Smooth muscle cell (in vitro differentiated cells): Measurements from ENCODE around the gene CNIH4. TPM values are rescaled to one million over a fixed set of nuclear protein-coding genes. Genes with fewer than 3 reads are reported as not detected.

Source experiments
- DNase-seq: peaks from one replicate; lab custom pipeline; 2025; ENCODE audit not compliant: unreplicated experiment; lab: John Stamatoyannopoulos, UW
- H2AFZ ChIP-seq: fragments of 200-600 bp; sonication (generic); 2 replicates; pipeline ENCODE4 v1.6.0; 2016; ENCODE audit warnings: antibody characterized with exemption, low read depth, mild to moderate bottlenecking
- H3F3A ChIP-seq: fragments of 200-600 bp; sonication (generic); 2 replicates; pipeline ENCODE4 v1.6.0; 2017; ENCODE audit warnings: antibody characterized with exemption, low read depth
- H3K27ac ChIP-seq: fragments of 200-600 bp; sonication (generic); 2 replicates; pipeline ENCODE4 v1.5.1; 2016; ENCODE audit warnings: low read depth, mild to moderate bottlenecking
- H3K27me3 ChIP-seq: fragments of 200-600 bp; sonication (generic); 2 replicates; pipeline ENCODE4 v1.6.1; 2016; ENCODE audit warnings: low read depth, mild to moderate bottlenecking
- H3K36me3 ChIP-seq: fragments of 200-600 bp; sonication (generic); 2 replicates; pipeline ENCODE4 v1.5.1; 2016; ENCODE audit warnings: low read depth
- H3K4me1 ChIP-seq: fragments of 200-600 bp; sonication (generic); 2 replicates; pipeline ENCODE4 v1.5.1; 2016; ENCODE audit warnings: low read depth
- H3K4me2 ChIP-seq: fragments of 200-600 bp; sonication (generic); 2 replicates; pipeline ENCODE4 v1.6.0; 2016; ENCODE audit warnings: mild to moderate bottlenecking
- H3K4me3 ChIP-seq: fragments of 200-600 bp; sonication (generic); 2 replicates; pipeline ENCODE4 v1.5.1; 2016; ENCODE audit warnings: mild to moderate bottlenecking
- H3K79me2 ChIP-seq: fragments of 200-600 bp; sonication (generic); 2 replicates; pipeline ENCODE4 v1.6.0; 2016; ENCODE audit warnings: low read depth, mild to moderate bottlenecking
- H3K9ac ChIP-seq: fragments of 200-600 bp; sonication (generic); 2 replicates; pipeline ENCODE4 v1.6.0; 2016; ENCODE audit warnings: low read depth
- H3K9me3 ChIP-seq: fragments of 200-600 bp; sonication (generic); replicated peaks from 2 replicates; pipeline ENCODE4 v1.5.1; 2016; ENCODE audit warnings: low read depth
- H4K20me1 ChIP-seq: fragments of 200-600 bp; sonication (generic); 2 replicates; pipeline ENCODE4 v1.6.0; 2016; ENCODE audit warnings: low read depth
- WGBS: methylation state at CpG from one replicate; pipeline ENCODE4 v1.1.7; 2016; ENCODE audit warnings: low lambda C conversion rate; 5-methylcytosine and 5-hydroxymethylcytosine counted together
- polyA plus RNA-seq: library from polyadenylated mRNA; unstranded; fragments of >200 nt; fragmentation: Nextera tagmentation; extraction: Ambion mirVana; gene quantifications from 2 replicates; pipeline ENCODE4 v1.2.1, GENCODE V29; 2016
- total RNA-seq: library from RNA; depleted of rRNA; stranded (reverse); fragments of >200 nt; gene quantifications from 2 replicates; pipeline ENCODE4 v1.2.3, GENCODE V29; 2014
- TF ChIP-seq, protein P1 (sequence below): fragments of 200-600 bp; sonication (generic); IDR thresholded peaks from 2 replicates; pipeline ENCODE4 v1.5.1; 2017; ENCODE audit warnings: borderline replicate concordance, mild to moderate bottlenecking, antibody characterized with exemption; ENCODE audit not compliant: insufficient read depth, poor library complexity, severe bottlenecking

The CNIH4 gene
- total and polyA plus RNA-seq, 2 experiments from 2014 or later = 61.4 to 125 TPM

DNA sequence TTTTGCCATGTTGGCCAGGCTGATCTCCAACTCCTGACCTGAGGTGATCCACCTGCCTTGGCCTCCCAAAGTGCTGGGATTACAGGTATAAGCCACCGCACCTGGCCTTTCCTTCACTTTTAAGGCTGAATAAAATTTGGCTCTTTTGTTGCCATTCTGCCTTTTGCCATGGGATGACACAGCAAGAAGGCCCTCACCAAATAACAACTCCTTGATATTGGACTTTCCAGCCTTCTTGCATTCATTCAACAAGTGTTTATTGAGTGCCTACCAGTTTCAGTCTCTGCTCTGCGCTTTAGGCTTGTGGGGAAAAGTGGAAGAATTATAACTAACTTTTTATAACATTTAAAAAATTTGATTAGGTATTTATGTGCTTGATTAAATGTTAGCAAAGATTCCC, 24.9 kb upstream of the CNIH4 start:
- H3K4me3 ChIP-seq = no peak overlapping the region
- no peaks in the 10 kb centered on the region for H3F3A ChIP-seq
- DNase-seq = no peak
- no peaks in the 10 kb centered on the region for H3K36me3 ChIP-seq
- H3K9me3 ChIP-seq = no peaks in the 10 kb centered on the region
- whole genome bisulfite sequencing = 97% methylated on average over 2 of the region's 2 CpGs
- peaks cover 30% of the 10 kb centered on the region for H3K79me2 ChIP-seq
- H3K4me1 ChIP-seq = peaks cover 15% of the 10 kb centered on the region
- no peaks in the 10 kb centered on the region for H3K27me3 ChIP-seq
- H4K20me1 ChIP-seq = no peaks in the 10 kb centered on the region
- H3K4me2 ChIP-seq = no peak overlapping the region
- TF ChIP-seq, protein P1, sequence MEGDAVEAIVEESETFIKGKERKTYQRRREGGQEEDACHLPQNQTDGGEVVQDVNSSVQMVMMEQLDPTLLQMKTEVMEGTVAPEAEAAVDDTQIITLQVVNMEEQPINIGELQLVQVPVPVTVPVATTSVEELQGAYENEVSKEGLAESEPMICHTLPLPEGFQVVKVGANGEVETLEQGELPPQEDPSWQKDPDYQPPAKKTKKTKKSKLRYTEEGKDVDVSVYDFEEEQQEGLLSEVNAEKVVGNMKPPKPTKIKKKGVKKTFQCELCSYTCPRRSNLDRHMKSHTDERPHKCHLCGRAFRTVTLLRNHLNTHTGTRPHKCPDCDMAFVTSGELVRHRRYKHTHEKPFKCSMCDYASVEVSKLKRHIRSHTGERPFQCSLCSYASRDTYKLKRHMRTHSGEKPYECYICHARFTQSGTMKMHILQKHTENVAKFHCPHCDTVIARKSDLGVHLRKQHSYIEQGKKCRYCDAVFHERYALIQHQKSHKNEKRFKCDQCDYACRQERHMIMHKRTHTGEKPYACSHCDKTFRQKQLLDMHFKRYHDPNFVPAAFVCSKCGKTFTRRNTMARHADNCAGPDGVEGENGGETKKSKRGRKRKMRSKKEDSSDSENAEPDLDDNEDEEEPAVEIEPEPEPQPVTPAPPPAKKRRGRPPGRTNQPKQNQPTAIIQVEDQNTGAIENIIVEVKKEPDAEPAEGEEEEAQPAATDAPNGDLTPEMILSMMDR = no peak
- H3K27ac ChIP-seq = no peak overlapping the region
- no peak overlapping the region for H3K9ac ChIP-seq
- no peak overlapping the region for H2AFZ ChIP-seq

DNA sequence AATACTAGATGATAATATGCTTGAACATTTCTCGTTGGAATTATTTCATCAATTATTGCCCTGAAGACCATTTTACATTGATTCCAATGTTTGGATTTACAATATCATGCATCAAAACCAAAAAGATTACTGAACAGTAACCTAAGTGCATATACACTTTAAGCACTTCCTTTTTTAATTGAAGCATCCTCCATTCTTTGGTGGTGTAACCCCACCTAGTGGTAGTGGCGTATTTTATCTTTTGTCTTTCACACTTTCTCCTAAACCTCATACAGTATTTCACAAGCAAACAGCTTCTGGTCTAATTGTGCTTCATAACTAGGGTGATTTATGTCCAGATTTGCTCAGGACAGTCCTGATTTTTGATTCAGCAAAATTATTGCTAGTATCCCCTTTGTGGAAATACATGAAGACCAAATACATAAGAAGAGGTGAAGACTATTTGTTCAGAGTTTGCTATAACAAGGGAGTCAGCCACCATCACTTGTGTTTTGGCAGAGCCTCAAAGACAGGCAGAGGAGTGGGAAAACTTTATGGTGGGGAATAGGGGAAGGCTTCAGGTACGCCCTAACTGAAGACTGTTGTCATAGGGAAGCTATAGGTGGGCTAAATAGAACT, 23.3 kb upstream of the CNIH4 start:
- 19% methylated on average over 3 of the region's 3 CpGs for WGBS
- H3K36me3 ChIP-seq = no peaks in the 10 kb centered on the region
- H3K4me2 ChIP-seq = no peak overlapping the region
- peaks cover 14% of the 10 kb centered on the region for H3K79me2 ChIP-seq
- TF ChIP-seq, protein P1 = peak; percentile 44
- peak overlapping the region; percentile 74 for H3K27ac ChIP-seq
- peaks cover 14% of the 10 kb centered on the region for H3K4me1 ChIP-seq
- no peaks in the 10 kb centered on the region for H3K9me3 ChIP-seq
- no peaks in the 10 kb centered on the region for H3K27me3 ChIP-seq
- H3F3A ChIP-seq = no peaks in the 10 kb centered on the region
- H4K20me1 ChIP-seq = no peaks in the 10 kb centered on the region
- no peak for DNase-seq
- H3K4me3 ChIP-seq = no peak overlapping the region
- peak overlapping the region; percentile 64 for H2AFZ ChIP-seq
- H3K9ac ChIP-seq = peak overlapping the region; percentile 54

DNA sequence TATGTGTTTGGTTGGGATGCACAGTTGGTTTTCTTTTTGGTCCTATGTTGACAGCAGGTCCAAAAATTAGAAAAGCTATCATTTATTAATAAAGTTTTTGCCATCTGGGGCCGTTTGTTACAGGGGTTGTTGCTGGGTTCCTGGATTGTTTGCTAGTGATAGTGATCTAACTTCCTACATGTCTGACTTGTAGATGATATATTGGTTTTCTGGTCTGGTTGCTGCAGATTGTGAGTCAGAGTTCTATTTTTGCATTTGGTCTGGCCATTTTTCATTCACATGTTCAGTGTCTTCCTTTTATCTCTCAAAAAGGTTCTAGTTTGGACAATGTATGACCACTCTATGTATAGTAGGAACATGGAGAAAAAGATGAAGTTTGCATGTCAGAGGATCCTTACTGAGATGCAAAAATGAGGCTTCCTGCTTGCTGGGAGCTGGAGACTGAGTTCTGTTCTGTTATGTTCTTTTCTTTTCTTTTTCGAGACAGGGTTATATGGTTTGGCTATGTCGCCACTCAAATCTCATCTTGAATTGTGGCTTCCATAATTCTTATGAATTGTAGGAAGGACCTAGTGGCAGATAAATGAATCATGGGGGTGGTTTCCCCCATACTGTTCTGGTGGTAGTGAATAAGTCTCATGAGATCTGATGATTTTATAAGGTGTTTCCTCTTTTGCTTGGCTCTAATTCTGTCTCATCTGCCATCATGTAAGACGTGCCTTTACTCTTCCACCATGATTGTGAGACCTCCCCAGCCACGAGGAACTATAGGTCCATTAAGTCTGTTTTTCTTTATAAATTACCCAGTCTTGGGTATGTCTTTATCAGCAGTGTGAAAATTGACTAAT, 22.5 kb upstream of the CNIH4 start:
- H3K27ac ChIP-seq = peak overlapping the region; percentile 74
- no peaks in the 10 kb centered on the region for H4K20me1 ChIP-seq
- no peaks in the 10 kb centered on the region for H3F3A ChIP-seq
- peak overlapping the region; percentile 8 for H3K4me2 ChIP-seq
- H2AFZ ChIP-seq = peak overlapping the region; percentile 64
- no peak overlapping the region for H3K4me3 ChIP-seq
- H3K4me1 ChIP-seq = peaks cover 6% of the 10 kb centered on the region
- 66% methylated on average over 5 of the region's 5 CpGs for WGBS
- peaks cover 7% of the 10 kb centered on the region for H3K79me2 ChIP-seq
- TF ChIP-seq, protein P1 = no peak
- H3K9ac ChIP-seq = peak overlapping the region; percentile 54
- H3K27me3 ChIP-seq = no peaks in the 10 kb centered on the region
- H3K36me3 ChIP-seq = no peaks in the 10 kb centered on the region
- DNase-seq = no peak
- H3K9me3 ChIP-seq = no peaks in the 10 kb centered on the region
